IPS DF 6.9 (cell line): ENCODE data around the gene PITPNM1.
A peak's percentile ranks its signal among the peaks of the same experiment; 100 is the strongest.
"Not testable (repeated sequence)": the region's sequence is repeated elsewhere in the genome, so short reads cannot be mapped to it uniquely, and the experiment has no call there.

Source experiments
- DNase-seq: peaks from one replicate; pipeline ENCODE4 v3.0.0-alpha.2; 2013; ENCODE audit warnings: low read depth, low spot score
- H3K27ac ChIP-seq: one replicate; pipeline ENCODE4 v1.5.1; 2013; ENCODE audit warnings: low read length, control low read depth
- H3K27me3 ChIP-seq: 2 replicates; pipeline ENCODE4 v1.6.1; 2013; ENCODE audit warnings: mild to moderate bottlenecking, low read length; ENCODE audit not compliant: control insufficient read depth, insufficient read depth
- H3K36me3 ChIP-seq: 2 replicates; pipeline ENCODE4 v1.6.1; 2013; ENCODE audit warnings: low read length; ENCODE audit not compliant: control insufficient read depth, insufficient read depth
- H3K4me1 ChIP-seq: 2 replicates; pipeline ENCODE4 v1.6.1; 2013; ENCODE audit warnings: low read length; ENCODE audit not compliant: control insufficient read depth, insufficient read depth
- H3K4me3 ChIP-seq: 2 replicates; pipeline ENCODE4 v1.5.1; 2013; ENCODE audit warnings: mild to moderate bottlenecking, low read length
- H3K9me3 ChIP-seq: 2 replicates; pipeline ENCODE4 v1.6.1; 2013; ENCODE audit warnings: low read length, inconsistent platforms; ENCODE audit not compliant: control insufficient read depth, insufficient read depth
- WGBS: extraction: QIAGEN DNeasy Blood & Tissue Kit; methylation state at CpG from one replicate; pipeline ENCODE4 v1.1.7; 2013; ENCODE audit warnings: mixed read lengths, missing lambda C conversion rate; ENCODE audit not compliant: insufficient read length, insufficient coverage; 5-methylcytosine and 5-hydroxymethylcytosine counted together

The PITPNM1 gene

DNA sequence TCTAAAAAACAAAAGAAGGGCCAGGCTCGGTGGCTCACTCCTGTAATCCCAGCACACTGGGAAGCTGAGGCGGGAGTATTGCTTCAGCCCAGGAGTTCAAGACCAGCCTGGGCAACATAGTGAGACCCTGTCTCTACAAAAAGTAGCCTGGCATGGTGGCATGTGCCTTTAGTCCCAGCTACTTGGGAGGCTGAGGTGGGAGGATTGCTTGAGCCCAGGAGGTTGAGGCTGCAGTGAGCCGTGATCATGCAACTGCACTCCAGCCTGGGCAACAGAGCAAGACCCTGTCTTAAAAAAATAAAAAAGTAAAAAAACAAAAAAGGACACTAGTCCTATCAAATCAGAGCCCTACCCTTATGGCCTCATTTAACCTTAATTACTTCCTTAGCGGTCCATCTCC is 6.4 kb upstream of the PITPNM1 start:
- H3K27me3 ChIP-seq, H3K4me3 ChIP-seq, H3K9me3 ChIP-seq, H3K27ac ChIP-seq, DNase-seq, H3K36me3 ChIP-seq, H3K4me1 ChIP-seq: not testable (repeated sequence)
- no CpG with 5 or more reads among the region's 4 CpGs for WGBS

DNA sequence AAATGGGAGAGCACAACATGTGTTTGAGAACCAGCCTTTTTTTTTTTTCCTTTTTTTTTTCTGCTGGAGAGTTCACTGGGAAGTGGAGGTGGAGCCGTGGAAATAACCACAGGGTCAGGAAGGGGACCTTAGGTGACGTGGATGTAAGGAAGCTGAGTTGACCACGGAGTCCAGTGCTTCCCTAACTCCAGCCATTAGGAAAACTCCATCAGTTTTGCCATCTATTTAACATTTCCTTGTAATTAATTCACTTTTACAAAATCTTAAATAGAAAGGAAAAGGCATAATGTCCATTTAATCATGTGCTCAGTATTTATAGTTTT is 4.8 kb upstream of the PITPNM1 start:
- Histone ChIP-seq H3K4me1 (0 out of 2 replicates have a peak, but pooled peaks cover 2% of the 10 kb centered on the region), H3K4me3 (no peak overlapping the region), H3K27me3 (no peaks in the 10 kb centered on the region), H3K36me3 (no peaks in the 10 kb centered on the region), H3K9me3 (no peaks in the 10 kb centered on the region), H3K27ac (no peak overlapping the region)
- no peak for DNase-seq
- no CpG with 5 or more reads among the region's 3 CpGs for WGBS

DNA sequence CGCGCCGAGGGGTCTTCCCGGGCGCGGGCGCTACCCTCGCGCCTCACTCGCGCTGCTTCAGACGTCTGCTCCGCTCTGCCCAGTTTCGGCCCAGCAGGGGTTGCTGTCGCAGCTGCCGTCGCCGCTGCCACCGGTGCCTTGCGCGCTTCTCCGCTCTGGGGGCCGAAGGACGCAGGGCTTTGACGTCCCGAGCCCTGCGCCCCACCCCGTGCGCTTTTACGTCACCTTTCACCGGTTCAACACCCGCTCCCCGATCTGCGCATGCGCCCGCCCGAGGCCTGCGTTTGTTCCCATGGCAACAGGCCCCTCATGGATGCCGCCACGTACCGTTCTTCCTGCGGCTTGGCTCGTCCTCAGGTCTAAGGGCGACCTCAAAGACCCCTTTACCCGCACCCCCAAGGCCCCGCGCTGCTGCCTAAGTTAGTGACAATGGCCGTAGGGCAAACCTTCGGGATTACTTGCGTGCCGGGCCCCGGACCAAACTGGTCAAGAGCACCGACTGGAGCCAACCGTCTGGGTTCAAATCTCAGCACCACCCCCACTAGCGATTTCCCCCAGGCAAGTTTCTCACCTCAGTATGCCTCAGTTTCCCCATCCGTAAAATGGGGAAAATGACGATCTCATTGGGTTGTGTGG is 3.4 kb upstream of the PITPNM1 start:
- H3K9me3 ChIP-seq, result no peaks in the 10 kb centered on the region
- H3K27ac ChIP-seq, result no peak overlapping the region
- peak; percentile 87 for DNase-seq
- no peaks in the 10 kb centered on the region for H3K27me3 ChIP-seq
- peak overlapping the region; percentile 89; the same call in 1 of the 2 replicates for H3K4me3 ChIP-seq
- H3K4me1 ChIP-seq, result 0 out of 2 replicates have a peak, but pooled peaks cover 2% of the 10 kb centered on the region
- WGBS, result no CpG with 5 or more reads among the region's 57 CpGs
- no peaks in the 10 kb centered on the region for H3K36me3 ChIP-seq

DNA sequence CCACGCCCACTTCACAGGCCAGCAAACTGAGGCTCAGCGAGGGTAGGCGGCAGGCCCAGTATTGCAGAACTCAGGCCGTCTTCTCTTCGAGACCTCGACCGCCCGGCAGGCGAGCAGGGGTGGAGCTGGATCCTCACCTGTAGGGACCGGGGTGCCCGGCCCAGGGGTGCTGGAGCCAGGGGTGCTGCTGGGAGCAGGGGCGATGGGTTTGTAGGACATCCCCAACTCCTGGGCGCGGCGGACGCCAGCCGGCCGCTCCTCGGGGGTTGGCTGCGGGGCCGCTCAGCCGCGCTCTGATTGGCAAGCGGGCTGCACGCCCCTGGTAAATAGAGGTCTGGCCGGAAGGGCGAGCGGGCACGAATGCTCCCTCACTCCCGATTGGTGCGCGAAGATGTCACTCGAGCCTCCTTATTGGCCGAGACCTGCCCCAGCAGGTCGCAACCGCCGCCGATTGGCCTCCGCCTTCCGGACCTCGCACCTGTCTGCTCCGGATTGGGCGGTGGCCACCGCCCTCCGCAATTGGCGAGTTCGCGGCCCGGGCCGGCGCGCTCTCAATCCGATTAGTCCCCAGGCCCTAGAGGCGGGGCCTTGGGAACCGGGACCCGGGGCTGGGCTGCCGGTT is 2.8 kb upstream of the PITPNM1 start, which contains the start of gene CDK2AP2:
Gene CDK2AP2, minus strand, starts transcription at position 299 of the 622 bp plus-strand sequence. Its CDS starts 80 bp downstream, at position 219.
- no peaks in the 10 kb centered on the region for H3K36me3 ChIP-seq
- no peaks in the 10 kb centered on the region for H3K9me3 ChIP-seq
- no CpG with 5 or more reads among the region's 57 CpGs for WGBS
- no peaks in the 10 kb centered on the region for H3K27me3 ChIP-seq
- peak; percentile 99 for DNase-seq
- no peak within 1 kb of the TSS for H3K27ac ChIP-seq
- H3K4me3 ChIP-seq, result peak within 1 kb of the TSS; percentile 89; the same call in 1 of the 2 replicates
- H3K4me1 ChIP-seq, result 0 out of 2 replicates have a peak, but pooled peaks cover 2% of the 10 kb centered on the region

GRCh38 chr11:67507242-67507863 is 2.2 kb upstream of the PITPNM1 start:
- DNase-seq, result no peak
- H3K9me3 ChIP-seq, result no peaks in the 10 kb centered on the region
- no peaks in the 10 kb centered on the region for H3K36me3 ChIP-seq
- H3K27me3 ChIP-seq, result no peaks in the 10 kb centered on the region
- 0 out of 2 replicates have a peak, but pooled peaks cover 2% of the 10 kb centered on the region for H3K4me1 ChIP-seq
- H3K4me3 ChIP-seq, result peak overlapping the region; percentile 47; the same call in 1 of the 2 replicates
- H3K27ac ChIP-seq, result no peak overlapping the region
- WGBS, result no CpG with 5 or more reads among the region's 33 CpGs

- WGBS, result no CpG with 5 or more reads among the region's 16 CpGs
- H3K27me3 ChIP-seq, result no peaks in the 10 kb centered on the region
- H3K4me1 ChIP-seq, result 0 out of 2 replicates have a peak, but pooled peaks cover 2% of the 10 kb centered on the region
- H3K4me3 ChIP-seq, result no peak overlapping the region
- no peaks in the 10 kb centered on the region for H3K36me3 ChIP-seq
- DNase-seq, result no peak
- no peaks in the 10 kb centered on the region for H3K9me3 ChIP-seq
- no peak overlapping the region for H3K27ac ChIP-seq
Measured at GRCh38 chr11:67506426-67507051, 1.4 kb upstream of the PITPNM1 start.

DNA sequence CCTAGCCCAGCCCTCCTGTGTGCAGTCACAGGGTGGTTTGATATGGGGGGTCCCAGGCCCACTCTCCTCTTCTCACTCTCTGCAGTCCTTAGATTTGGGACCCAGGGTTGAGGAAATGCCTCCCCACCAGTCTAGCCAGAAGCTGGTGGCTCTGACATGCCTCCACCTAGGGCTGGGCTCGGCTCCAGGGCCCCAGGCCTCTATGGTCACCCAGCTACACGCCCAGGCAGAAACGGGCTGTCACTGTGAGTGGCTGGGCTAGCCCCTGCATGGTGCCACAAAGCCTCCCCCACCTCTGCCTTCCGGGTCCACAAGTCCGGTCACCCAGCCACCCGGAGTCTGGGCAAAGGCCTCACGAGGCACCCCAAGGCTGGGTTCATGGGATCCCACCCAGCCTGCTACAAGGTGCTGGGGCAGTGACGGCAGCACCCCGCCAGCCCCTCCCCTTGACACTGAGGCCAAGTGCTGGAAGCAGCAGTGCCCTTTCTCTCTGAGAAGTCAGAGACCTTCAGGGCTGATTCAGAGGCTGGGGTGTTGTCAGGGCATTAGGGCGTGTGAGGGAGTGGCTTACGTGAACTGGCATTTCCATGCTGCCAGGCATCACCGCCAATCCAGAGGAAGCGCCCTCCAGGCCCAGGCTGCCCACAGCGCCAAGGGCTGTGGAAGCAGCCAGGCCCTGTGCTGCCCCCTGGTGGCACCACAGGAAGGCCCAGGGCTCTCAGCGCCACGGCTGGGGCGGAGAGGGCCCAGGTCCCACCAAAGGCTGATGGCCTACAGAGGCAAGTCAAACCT is 638 bp upstream of the PITPNM1 start:
- Histone ChIP-seq H3K27me3 (no peaks in the 10 kb centered on the region), H3K9me3 (no peaks in the 10 kb centered on the region), H3K4me1 (0 out of 2 replicates have a peak, but pooled peaks cover 2% of the 10 kb centered on the region), H3K36me3 (no peaks in the 10 kb centered on the region), H3K27ac (no peak overlapping the region), H3K4me3 (no peak overlapping the region)
- no peak for DNase-seq
- no CpG with 5 or more reads among the region's 17 CpGs for WGBS

DNA sequence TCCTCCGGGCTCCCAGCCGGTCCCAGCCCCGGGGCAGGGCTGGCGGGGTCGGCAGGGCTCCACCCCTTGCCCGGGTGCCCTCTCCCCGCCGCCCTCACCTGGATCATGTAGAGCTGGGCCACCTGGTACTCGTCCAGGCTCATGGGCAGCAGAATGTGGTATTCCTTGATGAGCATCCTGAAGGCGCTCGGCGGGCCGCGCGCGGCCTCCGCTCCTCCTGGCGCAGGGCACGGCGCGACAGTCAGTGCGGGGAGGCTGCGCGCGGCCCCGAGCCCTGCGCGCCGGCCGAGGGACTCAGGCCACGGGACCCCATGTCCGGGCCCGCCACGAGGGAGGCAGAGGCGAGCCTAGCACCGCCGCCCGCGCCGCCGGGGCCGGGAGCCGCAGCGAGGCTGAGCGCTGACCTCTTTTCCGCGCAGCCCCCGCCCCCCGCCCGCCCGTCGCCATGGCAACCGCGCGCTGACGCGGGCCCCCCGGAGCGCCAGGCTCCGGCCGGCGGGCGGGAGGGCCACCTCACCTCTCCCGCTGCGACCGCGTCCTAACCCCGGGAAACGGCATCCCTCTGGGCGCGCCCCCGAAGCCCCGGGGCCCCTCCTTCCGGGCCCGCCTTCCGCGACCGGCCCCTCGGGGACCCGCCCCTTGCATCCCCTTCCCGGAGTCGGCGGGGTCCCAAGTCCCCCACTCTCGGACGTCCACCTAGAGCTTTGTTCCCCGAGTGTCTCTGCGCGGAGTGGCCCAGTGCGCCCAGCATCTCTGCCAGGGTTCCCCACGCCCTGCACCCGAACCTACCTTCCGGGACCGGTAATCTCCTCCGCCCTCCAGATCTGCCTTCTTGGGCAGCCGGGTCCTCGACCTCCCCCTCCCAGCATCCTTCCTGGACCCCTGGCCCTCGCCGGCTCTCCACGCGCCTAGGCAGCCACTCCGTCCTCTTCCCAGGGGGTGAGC is 886 bp downstream of the PITPNM1 start:
- no peak overlapping the region for H3K27ac ChIP-seq
- WGBS, result no CpG with 5 or more reads among the region's 101 CpGs
- H3K27me3 ChIP-seq, result no peaks in the 10 kb centered on the region
- peak overlapping the region; percentile 81 for H3K4me3 ChIP-seq
- 0 out of 2 replicates have a peak, but pooled peaks cover 2% of the 10 kb centered on the region for H3K4me1 ChIP-seq
- H3K36me3 ChIP-seq, result no peaks in the 10 kb centered on the region; the same call in 1 of the 2 replicates
- DNase-seq, result no peak
- no peaks in the 10 kb centered on the region for H3K9me3 ChIP-seq
